ENCODE results near the gene UNC119B. TPM values are rescaled to one million over a fixed set of nuclear protein-coding genes. Genes with fewer than 3 reads are reported as not detected.

The UNC119B gene
- total RNA-seq, 4 donors from 2014 or later: 4.7 to 8.7 (median 7.8) TPM

DNA sequence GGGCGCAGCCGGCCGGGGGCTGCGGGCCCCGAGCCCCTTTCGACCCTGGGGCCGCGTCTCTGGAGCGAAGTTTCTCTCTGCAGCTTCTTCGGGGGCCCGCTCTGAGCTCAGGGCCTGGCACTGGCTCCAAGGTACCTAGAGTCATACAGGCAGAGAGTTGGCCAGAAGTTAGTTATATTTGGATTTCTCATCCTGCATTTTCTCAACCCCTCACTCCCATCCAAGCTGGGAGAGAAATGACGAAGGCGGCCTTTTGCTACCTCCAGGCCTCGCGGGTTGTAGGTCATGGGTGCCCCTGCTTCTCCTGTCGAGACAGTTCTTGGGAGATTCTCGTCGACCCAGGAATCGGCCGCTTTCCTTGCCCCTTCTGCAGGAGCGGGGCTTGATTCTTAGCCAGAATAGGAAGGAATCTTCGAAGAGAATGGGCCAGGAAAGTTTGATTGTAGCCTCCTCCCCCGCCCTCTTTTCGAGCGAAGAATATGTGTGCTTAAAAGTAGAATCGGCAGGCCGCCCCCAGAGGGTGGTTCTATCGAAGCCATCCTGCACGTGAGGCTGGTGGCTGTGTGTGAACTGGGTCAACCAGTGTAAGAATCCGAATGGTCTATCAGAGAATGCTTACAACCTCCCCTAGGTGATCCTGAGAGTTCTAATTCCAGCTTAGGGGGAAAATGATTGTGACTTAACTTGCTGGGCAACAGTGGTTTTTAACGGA, 22.5 kb upstream of the UNC119B start:
- Histone ChIP-seq H3K27me3 (no peaks in the 10 kb centered on the region), H3K4me3 (peak overlapping the region; percentile 61 to 90 (median 76)), H3K4me1 (peaks cover 45 to 55% of the 10 kb centered on the region in 2 donors), H3K9me3 (no peaks in the 10 kb centered on the region), H3K27ac (peak overlapping the region; percentile 86 to 93 (median 90)), H3K36me3 (no peaks in the 10 kb centered on the region)
- TF ChIP-seq POLR2A (IDR thresholded peaks at IDR 0.05) (no peak), CTCF (IDR thresholded peaks at IDR 0.05 in 4 of 5, conservative IDR thresholded peaks at IDR 0.05 in 1 of 5) (no peak)
- in situ Hi-C loops (cut with MboI; ENCODE audit: low sequenced_read_pairs in 4 of 4): no loop called here
- ATAC-seq (no peak), DNase-seq (no peak)
- intact Hi-C loops (cut with DNase I; ENCODE audit: low total_unique reads): loop anchor here (2.0 to 5.0 kb wide), 5 partner anchors 23 to 217 kb away; partner anchors contain the start of genes ACADS, SPPL3 and UNC119B

DNA sequence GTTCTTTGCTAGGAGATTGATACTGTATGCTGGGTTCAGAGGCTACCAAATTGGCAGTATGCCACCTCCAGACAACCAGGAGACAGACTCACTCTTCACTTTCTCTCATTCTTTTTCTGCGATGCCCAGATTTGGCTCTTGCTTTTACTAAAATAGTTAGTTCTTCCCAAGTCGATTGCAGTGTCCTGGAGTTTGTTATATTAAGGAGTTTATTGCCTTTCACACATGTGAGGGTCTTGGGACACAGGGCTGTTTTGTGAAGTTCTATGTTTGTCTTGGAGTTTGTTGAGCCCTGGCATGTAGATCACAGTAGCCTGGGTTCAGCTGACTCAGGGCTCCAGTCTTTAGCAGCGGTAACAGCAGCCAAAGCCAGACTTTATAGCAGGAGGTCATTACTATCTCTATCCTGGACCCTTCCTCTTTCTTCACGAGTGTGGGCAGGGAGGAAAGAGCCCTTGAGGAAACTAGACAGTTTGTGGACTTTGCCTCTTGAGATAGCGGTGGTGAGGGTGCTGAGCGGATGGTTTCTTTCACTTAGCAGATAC, 21.7 kb upstream of the UNC119B start:
- Histone ChIP-seq H3K27ac (peak overlapping the region; percentile 86 to 93 (median 90)), H3K4me3 (peak overlapping the region; percentile 61 to 90 (median 76)), H3K36me3 (no peaks in the 10 kb centered on the region), H3K27me3 (no peaks in the 10 kb centered on the region), H3K9me3 (no peaks in the 10 kb centered on the region), H3K4me1 (peaks cover 53 to 61% of the 10 kb centered on the region in 2 donors)
- intact Hi-C loops (cut with DNase I; ENCODE audit: low total_unique reads) (loop anchor here (5.0 kb wide), 1 partner anchor 74 kb away; no protein-coding TSS in a partner anchor), in situ Hi-C loops (cut with MboI; ENCODE audit: low sequenced_read_pairs in 4 of 4) (no loop called here)
- ATAC-seq (no peak), DNase-seq (no peak)
- TF ChIP-seq CTCF (IDR thresholded peaks at IDR 0.05 in 4 of 5, conservative IDR thresholded peaks at IDR 0.05 in 1 of 5): no peak
- TF ChIP-seq POLR2A (IDR thresholded peaks at IDR 0.05): no peak

DNA sequence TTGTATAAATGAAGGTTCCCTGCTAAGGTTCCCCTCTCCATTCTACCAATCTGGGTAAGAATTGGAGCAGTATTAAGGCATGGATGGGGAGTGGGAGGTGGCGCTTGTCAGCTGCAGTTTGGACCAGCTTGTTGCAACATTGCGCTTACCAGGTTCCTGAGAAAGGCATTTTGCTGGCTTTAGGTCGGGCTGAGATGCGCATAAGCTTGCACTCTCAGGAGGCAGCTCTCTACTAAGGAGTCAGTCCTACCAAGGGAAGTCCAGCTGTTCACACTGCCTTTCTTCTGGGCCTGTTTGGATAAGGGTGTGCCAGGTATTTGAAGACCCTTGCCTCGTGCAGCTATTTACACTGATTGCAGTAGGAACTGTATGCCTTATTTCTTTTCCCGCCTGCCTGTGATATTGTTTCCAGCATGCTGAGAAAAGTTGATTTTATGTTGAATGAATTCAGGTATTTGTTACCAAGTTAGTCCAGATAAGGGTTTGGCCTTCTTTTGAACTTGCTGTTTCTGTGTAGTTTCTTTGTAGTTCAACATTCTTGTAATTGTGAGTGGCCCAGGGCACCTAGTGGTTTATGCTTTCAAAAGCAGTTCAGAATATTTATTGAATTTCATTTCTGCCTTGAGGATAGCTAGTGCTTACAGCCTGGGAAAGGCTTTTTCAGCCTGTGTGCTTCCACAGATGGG, 20.7 kb upstream of the UNC119B start:
- no peak for ATAC-seq
- Histone ChIP-seq H3K27me3 (no peaks in the 10 kb centered on the region), H3K27ac (peak overlapping the region; percentile 86 to 93 (median 90)), H3K36me3 (peaks cover 0 to 9% of the 10 kb centered on the region in 2 donors), H3K4me1 (peaks cover 58 to 61% of the 10 kb centered on the region in 2 donors), H3K9me3 (no peaks in the 10 kb centered on the region), H3K4me3 (peak overlapping the region; percentile 61 to 90 (median 76))
- intact Hi-C loops (cut with DNase I; ENCODE audit: low total_unique reads): loop anchor here (5.0 kb wide), 1 partner anchor 73 kb away; no protein-coding TSS in a partner anchor
- DNase-seq: no peak
- TF ChIP-seq CTCF (IDR thresholded peaks at IDR 0.05 in 4 of 5, conservative IDR thresholded peaks at IDR 0.05 in 1 of 5) (no peak), POLR2A (IDR thresholded peaks at IDR 0.05) (no peak)
- in situ Hi-C loops (cut with MboI; ENCODE audit: low sequenced_read_pairs in 4 of 4): no loop called here

DNA sequence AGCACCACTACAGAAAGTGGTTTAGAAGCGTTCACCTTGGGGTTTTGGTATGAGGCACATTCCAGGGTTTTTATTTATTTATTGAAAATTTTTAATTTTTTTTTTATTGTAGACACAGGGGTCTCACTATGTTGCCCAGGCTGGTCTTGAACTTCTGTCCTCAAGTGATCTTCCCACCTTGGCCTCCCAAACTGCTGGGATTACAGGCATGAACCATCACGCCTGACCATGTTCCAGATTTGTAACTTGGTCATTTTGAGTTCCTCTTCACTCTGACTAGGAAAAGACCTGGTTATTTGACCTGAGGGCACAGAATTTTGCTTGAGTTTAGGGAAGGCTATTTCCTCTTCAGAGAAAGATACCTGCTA, 20.2 kb upstream of the UNC119B start:
- H3K27ac ChIP-seq: peak overlapping the region; percentile 86 to 93 (median 90)
- no peaks in the 10 kb centered on the region for H3K27me3 ChIP-seq
- H3K4me3 ChIP-seq: no peak overlapping the region
- ATAC-seq (no peak), DNase-seq (no peak)
- intact Hi-C loops (cut with DNase I; ENCODE audit: low total_unique reads) (no loop called here), in situ Hi-C loops (cut with MboI; ENCODE audit: low sequenced_read_pairs in 4 of 4) (no loop called here)
- peaks cover 61 to 62% of the 10 kb centered on the region in 2 donors for H3K4me1 ChIP-seq
- no peaks in the 10 kb centered on the region for H3K9me3 ChIP-seq
- peaks cover 0 to 14% of the 10 kb centered on the region in 2 donors for H3K36me3 ChIP-seq
- TF ChIP-seq POLR2A (IDR thresholded peaks at IDR 0.05) (no peak), CTCF (IDR thresholded peaks at IDR 0.05 in 4 of 5, conservative IDR thresholded peaks at IDR 0.05 in 1 of 5) (no peak)
